Hepatocyte (in vitro differentiated cells): ENCODE measurements around the gene RBM12. TPM values are rescaled to one million over a fixed set of nuclear protein-coding genes. Genes with fewer than 3 reads are reported as not detected.

Experiments used
- DNase-seq: peaks from one replicate; pipeline ENCODE4 v3.0.0-alpha.2; 2016; ENCODE audit warnings: low spot score
- H2AFZ ChIP-seq: fragments of 200-600 bp; sonication (generic); 2 replicates; pipeline ENCODE4 v1.6.0; 2016; ENCODE audit warnings: antibody characterized with exemption, mild to moderate bottlenecking
- H3K27ac ChIP-seq: fragments of 200-600 bp; sonication (generic); 2 replicates; pipeline ENCODE4 v1.5.1; 2016; ENCODE audit warnings: mild to moderate bottlenecking
- H3K27me3 ChIP-seq: fragments of 200-600 bp; sonication (generic); 2 replicates; pipeline ENCODE4 v1.6.1; 2016
- H3K36me3 ChIP-seq: fragments of 200-600 bp; sonication (generic); replicated peaks from 2 replicates; pipeline ENCODE4 v1.5.1; 2016; ENCODE audit warnings: low read depth; ENCODE audit not compliant: insufficient read depth
- H3K4me1 ChIP-seq: fragments of 200-600 bp; sonication (generic); 2 replicates; pipeline ENCODE4 v1.5.1; 2016; ENCODE audit warnings: mild to moderate bottlenecking, moderate library complexity; ENCODE audit not compliant: insufficient read depth
- H3K4me2 ChIP-seq: fragments of 200-600 bp; sonication (generic); 2 replicates; pipeline ENCODE4 v1.6.0; 2016
- H3K4me3 ChIP-seq: fragments of 200-600 bp; sonication (generic); 2 replicates; pipeline ENCODE4 v1.5.1; 2016; ENCODE audit warnings: mild to moderate bottlenecking
- H3K79me2 ChIP-seq: fragments of 200-600 bp; sonication (generic); 2 replicates; pipeline ENCODE4 v1.6.0; 2017; ENCODE audit warnings: mild to moderate bottlenecking
- H3K9me2 ChIP-seq: fragments of 200-600 bp; sonication (generic); replicated peaks from 2 replicates; pipeline ENCODE4 v1.6.0; 2017; ENCODE audit warnings: mild to moderate bottlenecking; ENCODE audit not compliant: insufficient read depth
- H3K9me3 ChIP-seq: fragments of 200-600 bp; sonication (generic); 2 replicates; pipeline ENCODE4 v1.5.1; 2016; ENCODE audit warnings: low read depth, mild to moderate bottlenecking
- H4K20me1 ChIP-seq: fragments of 200-600 bp; sonication (generic); 2 replicates; pipeline ENCODE4 v1.6.0; 2016; ENCODE audit warnings: mild to moderate bottlenecking; ENCODE audit not compliant: insufficient read depth, poor library complexity, severe bottlenecking
- CTCF ChIP-seq: fragments of 200-600 bp; sonication (generic); IDR thresholded peaks from 2 replicates; pipeline ENCODE4 v1.5.1; 2016; ENCODE audit warnings: antibody characterized with exemption, mild to moderate bottlenecking; ENCODE audit not compliant: poor library complexity
- EZH2 ChIP-seq: fragments of 200-600 bp; sonication (generic); IDR thresholded peaks from 2 replicates; pipeline ENCODE4 v1.6.1; 2016; ENCODE audit warnings: antibody characterized with exemption, mild to moderate bottlenecking, borderline replicate concordance
- EZH2phosphoT487 ChIP-seq: fragments of 200-600 bp; sonication (generic); IDR thresholded peaks from one replicate; pipeline ENCODE4 v1.6.1; 2018; ENCODE audit warnings: antibody characterized with exemption, mild to moderate bottlenecking, low read depth, moderate library complexity; ENCODE audit not compliant: unreplicated experiment, severe bottlenecking
- WGBS: methylation state at CpG from one replicate; pipeline ENCODE4 v1.1.6; 2016; ENCODE audit warnings: low lambda C conversion rate; ENCODE audit errors: missing lambda C conversion rate; 5-methylcytosine and 5-hydroxymethylcytosine counted together
- polyA plus RNA-seq: library from polyadenylated mRNA; unstranded; fragments of >200 nt; fragmentation: Nextera tagmentation; extraction: Ambion mirVana; gene quantifications from 2 replicates; pipeline ENCODE4 v1.2.1, GENCODE V29; 2016
- total RNA-seq: library from RNA; depleted of rRNA; stranded (reverse); fragments of >200 nt; gene quantifications from 2 replicates; pipeline ENCODE4 v1.2.3, GENCODE V29; 2014

RBM12 gene
- total and polyA plus RNA-seq, 2 experiments from 2014 or later, result 22.5 to 57.3 TPM

GRCh38 chr20:35654415-35654814, 10.3 kb downstream of the RBM12 start:
- Histone ChIP-seq H3K9me3 (no peaks in the 10 kb centered on the region), H3K79me2 (peaks cover 100% of the 10 kb centered on the region), H4K20me1 (peaks cover 97% of the 10 kb centered on the region), H3K4me2 (no peak overlapping the region), H3K4me3 (no peak overlapping the region), H3K27ac (no peak overlapping the region), H3K9me2 (no peaks in the 10 kb centered on the region), H2AFZ (no peak overlapping the region), H3K4me1 (peaks cover 25% of the 10 kb centered on the region), H3K27me3 (no peaks in the 10 kb centered on the region), H3K36me3 (no peaks in the 10 kb centered on the region)
- WGBS, result 98% methylated on average over 9 of the region's 9 CpGs
- DNase-seq, result no peak
- no peak for TF ChIP-seq EZH2
- TF ChIP-seq EZH2phosphoT487, result no peak
- TF ChIP-seq CTCF, result no peak

GRCh38 chr20:35653893-35654292, 10.8 kb downstream of the RBM12 start:
- H3K4me2 ChIP-seq, result no peak overlapping the region
- 93% methylated on average over 4 of the region's 4 CpGs for WGBS
- H2AFZ ChIP-seq, result no peak overlapping the region
- H3K36me3 ChIP-seq, result no peaks in the 10 kb centered on the region
- no peak for TF ChIP-seq EZH2
- no peak for TF ChIP-seq CTCF
- no peak for TF ChIP-seq EZH2phosphoT487
- no peaks in the 10 kb centered on the region for H3K9me2 ChIP-seq
- H3K27ac ChIP-seq, result no peak overlapping the region
- H3K4me3 ChIP-seq, result no peak overlapping the region
- H3K27me3 ChIP-seq, result no peaks in the 10 kb centered on the region
- DNase-seq, result no peak
- peaks cover 19% of the 10 kb centered on the region for H3K4me1 ChIP-seq
- no peaks in the 10 kb centered on the region for H3K9me3 ChIP-seq
- peaks cover 100% of the 10 kb centered on the region for H3K79me2 ChIP-seq
- H4K20me1 ChIP-seq, result peaks cover 97% of the 10 kb centered on the region

GRCh38 chr20:35653430-35653734, 11.3 kb downstream of the RBM12 start:
- Histone ChIP-seq H4K20me1 (peaks cover 97% of the 10 kb centered on the region), H3K27me3 (no peaks in the 10 kb centered on the region), H3K4me3 (no peak overlapping the region), H3K4me1 (peaks cover 17% of the 10 kb centered on the region), H3K4me2 (no peak overlapping the region), H3K9me3 (no peaks in the 10 kb centered on the region), H3K9me2 (no peaks in the 10 kb centered on the region), H3K79me2 (peaks cover 100% of the 10 kb centered on the region), H2AFZ (no peak overlapping the region), H3K27ac (no peak overlapping the region), H3K36me3 (no peaks in the 10 kb centered on the region)
- TF ChIP-seq EZH2, result no peak
- no peak for TF ChIP-seq EZH2phosphoT487
- no peak for TF ChIP-seq CTCF
- 100% methylated on average over 3 of the region's 3 CpGs for WGBS
- no peak for DNase-seq
